Activated gamma-delta T cell (primary cell): ENCODE data around the gene MIDN.

ENCODE experiments used
- DNase-seq: peaks from one replicate; lab custom pipeline; 2025; lab: John Stamatoyannopoulos, UW

MIDN gene

GRCh38 chr19:1270213-1270853 lies 21.9 kb downstream of the MIDN start:
- DNase-seq = no peak

DNA sequence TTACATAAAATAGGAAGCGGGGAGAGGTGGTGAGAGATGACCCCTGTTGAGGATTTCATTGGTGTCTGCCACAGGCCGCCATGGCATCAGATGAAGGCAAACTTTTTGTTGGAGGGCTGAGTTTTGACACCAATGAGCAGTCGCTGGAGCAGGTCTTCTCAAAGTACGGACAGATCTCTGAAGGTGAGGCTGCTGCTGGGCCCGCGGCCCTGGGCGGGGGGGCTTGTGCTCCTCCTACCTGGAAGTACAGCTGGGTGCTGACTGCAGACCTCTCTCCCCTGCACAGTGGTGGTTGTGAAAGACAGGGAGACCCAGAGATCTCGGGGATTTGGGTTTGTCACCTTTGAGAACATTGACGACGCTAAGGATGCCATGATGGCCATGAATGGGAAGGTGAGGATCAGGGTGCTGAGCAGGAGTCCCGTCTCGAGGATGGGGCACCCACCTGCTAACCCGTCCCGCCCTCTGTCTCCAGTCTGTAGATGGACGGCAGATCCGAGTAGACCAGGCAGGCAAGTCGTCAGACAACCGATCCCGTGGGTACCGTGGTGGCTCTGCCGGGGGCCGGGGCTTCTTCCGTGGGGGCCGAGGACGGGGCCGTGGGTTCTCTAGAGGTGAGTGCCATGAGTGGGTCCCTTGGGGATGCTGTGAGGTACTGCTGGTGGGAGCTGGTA lies 22.6 kb downstream of the MIDN start:
- no peak for DNase-seq

DNA sequence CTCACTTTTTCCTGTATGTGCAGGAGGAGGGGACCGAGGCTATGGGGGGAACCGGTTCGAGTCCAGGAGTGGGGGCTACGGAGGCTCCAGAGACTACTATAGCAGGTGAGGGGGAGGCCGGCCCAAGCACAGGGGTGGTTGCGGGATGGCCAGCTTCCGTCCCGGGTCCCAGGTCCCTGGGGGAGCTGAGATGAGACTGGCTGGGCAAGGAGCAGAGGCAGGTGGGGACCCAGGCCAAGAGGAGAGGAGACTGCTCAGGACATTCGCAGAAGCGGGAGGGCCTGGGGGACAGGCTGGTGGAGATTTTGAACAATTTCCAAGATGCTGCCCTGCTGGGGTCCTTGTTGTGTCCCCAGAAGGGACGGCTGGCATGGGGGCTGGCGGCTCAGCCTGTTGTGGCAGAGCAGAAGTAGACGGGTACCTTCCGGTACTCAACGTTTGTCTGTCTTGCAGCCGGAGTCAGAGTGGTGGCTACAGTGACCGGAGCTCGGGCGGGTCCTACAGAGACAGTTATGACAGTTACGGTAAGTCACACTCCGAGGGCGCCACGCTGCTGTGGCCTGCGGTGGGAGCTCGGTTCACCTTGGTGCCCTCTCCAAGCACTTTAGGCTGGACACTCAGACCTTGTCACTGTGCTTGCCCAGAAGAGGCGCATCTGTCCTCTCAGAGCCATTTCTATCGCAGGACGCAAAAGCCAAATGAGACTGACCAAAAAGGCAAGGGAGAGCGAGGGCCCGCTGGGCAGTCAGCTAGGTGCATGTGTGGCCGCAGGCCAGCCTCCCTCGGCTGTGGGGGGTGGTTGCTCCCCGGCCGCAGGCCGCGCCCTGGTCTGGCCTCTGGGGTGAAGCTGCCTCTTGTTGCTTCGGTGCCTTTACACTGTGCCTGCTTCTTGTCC lies 23.4 kb downstream of the MIDN start:
- DNase-seq = no peak

- DNase-seq = no peak
Measured at GRCh38 chr19:1272423-1273262, 24.3 kb downstream of the MIDN start.

DNA sequence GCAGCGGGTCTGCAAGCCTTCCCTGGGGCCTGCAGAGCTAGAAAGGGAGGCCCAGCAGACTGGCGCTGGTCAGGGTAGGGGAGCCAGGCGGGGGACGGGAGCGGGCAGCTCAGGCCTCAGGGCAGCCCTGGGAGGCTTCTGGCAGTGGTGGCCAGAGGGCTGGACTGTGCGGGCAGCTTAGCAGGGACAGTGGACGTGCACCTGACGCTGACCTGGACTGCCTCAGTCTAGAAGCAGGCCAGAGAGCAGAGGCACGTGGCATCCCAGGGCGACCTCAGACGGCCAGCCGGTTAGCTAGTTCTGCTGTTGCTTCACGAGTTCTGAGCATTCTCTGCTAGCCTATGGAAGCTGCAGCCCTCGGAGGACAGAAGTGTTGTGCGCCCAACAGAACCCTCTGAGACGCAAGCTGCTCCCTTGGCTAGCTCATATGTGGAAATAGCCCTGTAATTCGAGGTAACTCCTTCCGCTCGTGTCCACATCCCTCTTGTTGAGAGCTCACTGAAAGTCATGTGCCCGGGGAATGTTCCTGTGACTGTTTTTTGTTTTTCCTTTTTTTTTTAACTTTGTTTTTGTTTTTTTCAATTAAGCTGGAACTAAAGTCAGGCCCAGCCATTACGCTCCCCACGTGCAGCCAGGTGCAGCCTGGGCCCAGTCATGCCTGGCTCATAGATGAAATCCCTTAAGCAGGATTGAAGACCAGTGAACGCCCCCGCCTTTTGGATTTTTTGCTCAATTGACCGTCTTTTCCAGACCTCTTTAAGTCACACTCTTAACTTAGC lies 25.1 kb downstream of the MIDN start:
- no peak for DNase-seq

GRCh38 chr19:1274081-1274851 lies 25.9 kb downstream of the MIDN start:
- no peak for DNase-seq

- DNase-seq = no peak
Measured at GRCh38 chr19:1274852-1275259, 26.5 kb downstream of the MIDN start.

GRCh38 chr19:1275260-1275975 lies 27.0 kb downstream of the MIDN start, which contains the start of gene FAM174C:
TSS of gene FAM174C (plus strand) at chr19:1275530. CDS start at chr19:1275550, 20 bp downstream.
- peak; percentile 98 for DNase-seq

GRCh38 chr19:1275976-1276627 lies 27.7 kb downstream of the MIDN start:
- no peak for DNase-seq

DNA sequence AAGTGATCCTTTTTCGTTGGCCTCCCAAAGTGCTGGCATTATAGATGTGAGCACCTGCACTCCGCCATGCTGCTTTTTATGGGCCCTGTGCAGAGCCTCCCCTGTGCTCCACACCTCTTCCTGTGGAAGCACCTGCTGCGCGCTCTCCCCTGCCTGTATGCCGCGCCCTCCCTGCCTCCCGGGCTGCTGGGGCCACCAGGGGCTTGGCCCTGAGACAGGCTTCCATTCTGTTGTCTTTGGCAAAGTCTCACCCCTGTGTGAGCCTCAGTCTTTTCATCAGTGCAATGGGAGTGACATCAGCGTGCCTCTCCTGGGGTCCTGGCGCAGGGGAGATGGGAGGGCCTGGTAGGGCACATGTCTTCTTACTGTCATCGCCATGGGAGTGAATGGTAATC lies 28.2 kb downstream of the MIDN start:
- no peak for DNase-seq

DNA sequence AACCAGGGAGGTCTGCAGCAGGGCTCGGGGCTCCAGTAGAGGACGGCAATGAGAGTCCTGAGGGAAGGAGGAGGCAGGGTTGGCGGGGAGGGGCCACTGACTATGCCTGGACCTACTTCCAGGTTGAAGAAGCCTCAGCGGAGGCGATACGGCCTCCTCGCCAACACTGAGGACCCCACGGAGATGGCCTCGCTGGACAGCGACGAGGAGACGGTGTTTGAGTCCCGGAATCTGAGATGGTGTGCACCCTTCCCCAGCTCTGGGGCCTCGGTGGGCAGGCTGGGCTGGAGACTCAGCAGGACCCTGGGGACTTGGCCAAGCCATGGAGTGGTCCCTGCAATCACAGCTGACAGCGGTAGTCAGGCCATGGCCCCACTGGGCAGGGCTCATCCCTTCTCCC lies 28.7 kb downstream of the MIDN start:
- no peak for DNase-seq

- DNase-seq = no peak
Measured at GRCh38 chr19:1278074-1278473, 29.7 kb downstream of the MIDN start.

GRCh38 chr19:1278713-1279660 lies 30.6 kb downstream of the MIDN start:
- no peak for DNase-seq

GRCh38 chr19:1279782-1280341 lies 31.5 kb downstream of the MIDN start:
- DNase-seq = peak; percentile 51

- no peak for DNase-seq
Measured at GRCh38 chr19:1280636-1281568, 32.5 kb downstream of the MIDN start.

DNA sequence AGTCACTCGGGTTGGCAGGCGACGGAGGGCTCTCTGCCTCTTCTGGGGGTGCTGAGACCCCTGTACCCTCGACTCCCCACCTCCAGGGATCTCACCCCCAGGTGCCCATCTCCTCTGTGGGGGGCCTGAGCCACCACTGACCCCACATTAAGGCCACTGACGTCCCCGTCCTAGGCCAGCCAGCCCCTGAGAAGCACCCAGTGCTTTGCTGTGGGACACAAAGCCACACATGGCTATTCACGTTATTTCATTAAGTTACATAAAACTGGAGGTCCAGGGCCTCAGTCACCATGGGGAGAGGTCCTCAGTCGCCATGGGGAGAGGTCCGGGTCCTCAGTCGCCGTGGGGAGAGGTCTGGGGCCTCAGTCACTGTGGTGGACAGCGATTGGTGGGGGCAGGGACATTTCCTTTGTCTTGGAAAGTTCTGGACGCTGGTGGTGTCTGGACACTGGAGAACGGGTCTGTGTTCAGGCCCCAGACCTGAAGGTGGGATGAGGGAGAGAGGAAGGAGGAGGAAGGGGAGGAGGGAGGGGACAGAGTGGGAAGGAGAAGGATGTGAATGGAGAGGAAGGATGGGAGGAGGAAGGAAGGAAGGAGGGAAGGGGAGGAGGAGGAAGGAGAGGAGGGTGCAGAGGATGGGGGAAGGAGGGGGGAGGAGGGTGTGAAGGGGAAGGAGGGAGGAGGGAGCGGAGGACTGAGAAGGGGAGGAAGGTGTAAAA lies 33.3 kb downstream of the MIDN start:
- DNase-seq = no peak
